Mesenchymal stem cell (in vitro differentiated cells and primary cell): ENCODE data around the gene BOLA1.

ENCODE experiments used
- DNase-seq: peaks from one replicate; pipeline ENCODE4 v3.0.0-alpha.2; 2013
- H2AFZ ChIP-seq: one replicate; pipeline ENCODE4 v1.6.1; 2013; ENCODE audit warnings: low read depth, mild to moderate bottlenecking, control low read depth, inconsistent platforms, low read length, moderate library complexity
- H2AK5ac ChIP-seq: 2 replicates; pipeline ENCODE4 v1.6.1; 2013; ENCODE audit warnings: low read length, moderate library complexity, mild to moderate bottlenecking, inconsistent platforms; ENCODE audit not compliant: severe bottlenecking
- H2BK120ac ChIP-seq: one replicate; pipeline ENCODE4 v1.6.1; 2013; ENCODE audit warnings: low read depth, mild to moderate bottlenecking, inconsistent platforms, low read length, moderate library complexity
- H2BK12ac ChIP-seq, 2 experiments: one replicate each; pipeline ENCODE4 v1.6.1; 2013; ENCODE audit warnings: inconsistent platforms in 2 of 2, low read length in 2 of 2, mild to moderate bottlenecking in 2 of 2, moderate library complexity in 2 of 2, control low read depth in 1 of 2
- H2BK15ac ChIP-seq: one replicate; pipeline ENCODE4 v1.6.1; 2013; ENCODE audit warnings: mild to moderate bottlenecking, low read depth, inconsistent platforms; ENCODE audit not compliant: poor library complexity, severe bottlenecking
- H2BK5ac ChIP-seq: 2 replicates; pipeline ENCODE4 v1.6.1; 2013; ENCODE audit warnings: low read depth, mild to moderate bottlenecking, low read length, control low read depth, inconsistent platforms; ENCODE audit not compliant: poor library complexity, severe bottlenecking
- H3K14ac ChIP-seq, 2 experiments: one replicate each; pipeline ENCODE4 v1.6.1; 2013; ENCODE audit warnings: inconsistent platforms in 2 of 2, low read length in 2 of 2, control low read depth in 1 of 2, mild to moderate bottlenecking in 1 of 2, moderate library complexity in 1 of 2
- H3K18ac ChIP-seq, 2 experiments: one replicate each; pipeline ENCODE4 v1.6.1; 2013; ENCODE audit warnings: inconsistent platforms in 2 of 2, low read length in 2 of 2, control low read depth in 1 of 2, low read depth in 1 of 2, mild to moderate bottlenecking in 1 of 2
- H3K23ac ChIP-seq, 2 experiments: one replicate each; pipeline ENCODE4 v1.6.1; 2013; ENCODE audit warnings: inconsistent platforms in 2 of 2, low read length in 2 of 2, mild to moderate bottlenecking in 2 of 2, moderate library complexity in 2 of 2, control low read depth in 1 of 2
- H3K27ac ChIP-seq: 2 replicates; pipeline ENCODE4 v1.5.1; 2013; ENCODE audit warnings: mild to moderate bottlenecking, moderate library complexity, low read length, control low read depth, inconsistent platforms; ENCODE audit not compliant: poor library complexity, severe bottlenecking
- H3K27me3 ChIP-seq, 2 experiments: 2 replicates each; pipeline versions ENCODE4 v1.6.1 to v1.7.0; 2013; ENCODE audit warnings: low read length in 2 of 2, mild to moderate bottlenecking in 2 of 2, moderate library complexity in 2 of 2, control low read depth in 1 of 2, inconsistent platforms in 1 of 2; ENCODE audit not compliant: control insufficient read depth in 1 of 2, insufficient read depth in 1 of 2
- H3K36me3 ChIP-seq, 2 experiments: 2 replicates each; pipeline versions ENCODE4 v1.6.1 to v1.7.0; 2013; ENCODE audit warnings: low read length in 2 of 2, control low read depth in 1 of 2, inconsistent platforms in 1 of 2, low read depth in 1 of 2, mild to moderate bottlenecking in 1 of 2; ENCODE audit not compliant: insufficient read depth in 2 of 2, control insufficient read depth in 1 of 2
- H3K4ac ChIP-seq, 2 experiments: one replicate each; pipeline ENCODE4 v1.6.1; 2013; ENCODE audit warnings: inconsistent platforms in 2 of 2, low read length in 2 of 2, mild to moderate bottlenecking in 2 of 2, moderate library complexity in 2 of 2, control low read depth in 1 of 2, low read depth in 1 of 2
- H3K4me1 ChIP-seq: 2 replicates; pipeline ENCODE4 v1.6.1; 2013; ENCODE audit warnings: low read depth, low read length, control low read depth; ENCODE audit not compliant: control insufficient read depth, insufficient read depth
- H3K4me2 ChIP-seq: 2 replicates; pipeline ENCODE4 v1.6.1; 2013; ENCODE audit warnings: low read length, mild to moderate bottlenecking, inconsistent platforms; ENCODE audit not compliant: poor library complexity, severe bottlenecking
- H3K4me3 ChIP-seq, 2 experiments: 2 replicates each; pipeline versions ENCODE4 v1.5.1 to v1.7.0; 2013; ENCODE audit warnings: low read length in 2 of 2, mild to moderate bottlenecking in 2 of 2, control low read depth in 1 of 2, low read depth in 1 of 2; ENCODE audit not compliant: insufficient read depth in 1 of 2
- H3K79me1 ChIP-seq: replicated peaks from 2 replicates; pipeline ENCODE4 v1.6.1; 2013; ENCODE audit warnings: mild to moderate bottlenecking, control low read depth, low read length, inconsistent platforms; ENCODE audit not compliant: poor library complexity, severe bottlenecking
- H3K9ac ChIP-seq: 2 replicates; pipeline ENCODE4 v1.7.0; 2013; ENCODE audit warnings: mild to moderate bottlenecking, low read length, moderate library complexity
- H3K9me3 ChIP-seq: 2 replicates; pipeline ENCODE4 v1.7.0; 2013; ENCODE audit warnings: mild to moderate bottlenecking, low read length; ENCODE audit not compliant: control insufficient read depth
- H4K8ac ChIP-seq: one replicate; pipeline ENCODE4 v1.6.1; 2013; ENCODE audit warnings: inconsistent platforms, mild to moderate bottlenecking, low read length, moderate library complexity
- H4K91ac ChIP-seq: one replicate; pipeline ENCODE4 v1.6.1; 2013; ENCODE audit warnings: mild to moderate bottlenecking, low read length, inconsistent platforms
- WGBS: methylation state at CpG from one replicate; pipeline ENCODE4 v1.1.7; 2013; ENCODE audit warnings: mixed read lengths; 5-methylcytosine and 5-hydroxymethylcytosine counted together

Gene BOLA1

DNA sequence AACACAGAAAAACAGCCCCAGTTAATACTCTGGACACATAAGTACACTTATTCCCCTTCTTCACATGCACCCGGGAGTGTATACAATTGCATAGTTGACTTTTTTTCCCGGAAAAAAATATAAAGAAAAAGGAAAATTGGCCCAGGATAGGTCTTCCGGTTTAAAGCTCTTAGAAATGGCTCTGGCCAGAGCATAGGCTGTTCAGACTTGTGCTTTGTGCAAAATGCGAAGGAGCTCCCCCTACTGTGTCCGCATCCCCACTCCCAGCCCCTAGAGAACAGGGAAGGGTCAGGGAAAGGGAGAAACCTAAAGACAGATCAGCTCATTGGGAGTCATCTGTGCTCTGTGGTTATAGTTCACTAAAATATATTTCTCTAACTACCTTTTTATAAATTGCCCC is 42.8 kb downstream of the BOLA1 start:
- WGBS, result 79% methylated on average over 4 of the region's 5 CpGs
- H3K27me3 ChIP-seq, result no peaks in the 10 kb centered on the region

DNA sequence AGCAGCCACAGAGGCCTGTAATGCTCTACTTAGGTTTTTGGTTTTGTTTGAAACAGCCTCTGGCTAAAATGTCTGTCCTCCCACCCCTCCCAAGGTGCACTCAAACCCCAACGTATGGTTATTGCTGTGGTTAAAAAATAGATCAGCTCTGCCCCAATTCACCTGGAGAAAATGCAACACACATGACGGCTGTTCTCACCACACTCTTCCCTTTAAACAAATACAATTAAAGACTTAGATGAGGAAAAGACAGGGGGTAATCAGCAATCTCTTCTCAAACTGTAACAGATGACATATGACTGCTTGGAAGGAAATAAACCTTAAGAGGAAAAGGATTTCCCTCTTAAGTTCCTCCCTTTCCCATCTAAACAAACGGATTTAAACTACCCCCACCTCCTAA is 43.5 kb downstream of the BOLA1 start:
- no peak overlapping the region for H2AFZ ChIP-seq
- no peak overlapping the region for H3K4ac ChIP-seq
- 38% methylated on average over 1 of the region's 3 CpGs for WGBS
- no peak overlapping the region for H2BK15ac ChIP-seq
- H3K27me3 ChIP-seq, result no peaks in the 10 kb centered on the region
- no peak overlapping the region for H3K27ac ChIP-seq
- no peak overlapping the region for H3K18ac ChIP-seq
- peaks cover 7% of the 10 kb centered on the region for H3K4me1 ChIP-seq
- H2BK5ac ChIP-seq, result no peak overlapping the region
- H4K8ac ChIP-seq, result no peak overlapping the region
- peak overlapping the region; percentile 5 for H3K9ac ChIP-seq
- H3K4me2 ChIP-seq, result no peak overlapping the region
- H3K79me1 ChIP-seq, result peaks cover 29% of the 10 kb centered on the region
- H4K91ac ChIP-seq, result no peak overlapping the region
- no peak for DNase-seq
- H3K23ac ChIP-seq, result no peak overlapping the region
- no peak overlapping the region for H2BK12ac ChIP-seq
- H3K14ac ChIP-seq, result no peak overlapping the region
- H3K9me3 ChIP-seq, result no peaks in the 10 kb centered on the region
- no peak overlapping the region for H2BK120ac ChIP-seq
- H2AK5ac ChIP-seq, result no peak overlapping the region
- no peak overlapping the region for H3K4me3 ChIP-seq
- H3K36me3 ChIP-seq, result peaks cover 28 to 39% of the 10 kb centered on the region in 2 experiments

More for the DNA sequence above, 42.8 kb downstream of the BOLA1 start:
- H4K8ac ChIP-seq, result no peak overlapping the region
- H3K27ac ChIP-seq, result no peak overlapping the region
- peaks cover 29% of the 10 kb centered on the region for H3K79me1 ChIP-seq
- H3K9me3 ChIP-seq, result no peaks in the 10 kb centered on the region
- H3K14ac ChIP-seq, result no peak overlapping the region
- no peak overlapping the region for H3K4ac ChIP-seq
- no peak overlapping the region for H3K9ac ChIP-seq
- peaks cover 9% of the 10 kb centered on the region for H3K4me1 ChIP-seq
- no peak overlapping the region for H4K91ac ChIP-seq
- H2AFZ ChIP-seq, result no peak overlapping the region
- no peak overlapping the region for H3K18ac ChIP-seq
- no peak overlapping the region for H3K23ac ChIP-seq
- H3K36me3 ChIP-seq, result peaks cover 28 to 32% of the 10 kb centered on the region in 2 experiments
- no peak overlapping the region for H2AK5ac ChIP-seq
- no peak overlapping the region for H3K4me2 ChIP-seq
- no peak overlapping the region for H3K4me3 ChIP-seq
- no peak overlapping the region for H2BK5ac ChIP-seq
- peak; percentile 57 for DNase-seq
- H2BK15ac ChIP-seq, result no peak overlapping the region
- H2BK12ac ChIP-seq, result no peak overlapping the region
- H2BK120ac ChIP-seq, result no peak overlapping the region

DNA sequence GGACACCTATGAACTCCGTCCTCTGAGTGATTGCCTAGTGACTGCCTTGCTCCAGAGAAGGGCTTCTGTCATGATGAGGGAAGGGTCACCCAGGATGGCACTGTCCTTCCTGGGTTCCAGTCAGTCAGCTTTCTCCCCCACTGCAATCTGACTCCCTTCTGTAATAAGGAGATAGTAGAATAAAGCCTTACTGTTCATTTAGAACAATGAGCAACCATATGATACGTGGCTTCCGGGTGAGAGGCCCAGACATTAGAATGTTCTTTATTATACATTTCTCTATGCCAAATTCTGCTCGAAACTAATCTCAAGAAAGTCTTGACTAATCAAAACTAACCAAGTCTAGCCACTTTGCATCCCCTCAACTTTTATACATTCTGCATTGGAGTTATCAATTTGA is 45.8 kb downstream of the BOLA1 start:
- no peak overlapping the region for H2AK5ac ChIP-seq
- H2BK15ac ChIP-seq, result no peak overlapping the region
- H3K79me1 ChIP-seq, result peaks cover 30% of the 10 kb centered on the region
- no peak overlapping the region for H2BK12ac ChIP-seq
- DNase-seq, result no peak
- no peak overlapping the region for H4K91ac ChIP-seq
- no peak overlapping the region for H2BK5ac ChIP-seq
- no peak overlapping the region for H3K4me2 ChIP-seq
- 97% methylated on average over 4 of the region's 4 CpGs for WGBS
- no peaks in the 10 kb centered on the region for H3K9me3 ChIP-seq
- H3K4me3 ChIP-seq, result no peak overlapping the region
- no peak overlapping the region for H2BK120ac ChIP-seq
- H4K8ac ChIP-seq, result no peak overlapping the region
- H3K27me3 ChIP-seq, result no peaks in the 10 kb centered on the region
- H3K4me1 ChIP-seq, result peaks cover 1% of the 10 kb centered on the region
- no peak overlapping the region for H2AFZ ChIP-seq
- no peak overlapping the region for H3K4ac ChIP-seq
- peaks cover 42 to 61% of the 10 kb centered on the region in 2 experiments for H3K36me3 ChIP-seq
- H3K18ac ChIP-seq, result no peak overlapping the region
- no peak overlapping the region for H3K9ac ChIP-seq
- H3K27ac ChIP-seq, result no peak overlapping the region
- H3K23ac ChIP-seq, result no peak overlapping the region
- H3K14ac ChIP-seq, result no peak overlapping the region

DNA sequence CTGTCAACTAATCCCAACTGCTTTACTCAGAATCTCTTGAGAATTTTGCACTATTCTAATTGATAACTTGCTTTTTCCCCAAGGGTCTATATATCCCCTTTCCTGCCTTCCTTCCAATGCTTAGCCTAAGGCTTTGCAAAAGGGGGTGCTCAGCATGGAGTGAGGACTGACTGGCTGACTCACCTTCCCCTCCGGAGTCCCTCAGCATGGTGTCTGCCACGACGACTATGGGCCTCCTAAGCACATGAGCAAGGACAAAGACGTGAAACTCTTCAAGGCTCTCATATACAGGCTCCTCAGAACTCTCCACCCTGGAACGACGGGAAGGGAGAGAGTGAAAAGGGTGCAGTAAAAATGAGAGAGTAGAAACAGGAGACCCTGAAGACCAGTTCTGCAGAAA is 50.5 kb downstream of the BOLA1 start:
- Histone ChIP-seq H4K91ac (no peak overlapping the region), H2BK120ac (no peak overlapping the region), H3K4me1 (peaks cover 1% of the 10 kb centered on the region), H3K27ac (no peak overlapping the region), H4K8ac (no peak overlapping the region), H3K18ac (no peak overlapping the region), H2BK5ac (no peak overlapping the region), H3K36me3 (peaks cover 25 to 55% of the 10 kb centered on the region in 2 experiments), H3K4me2 (no peak overlapping the region), H3K14ac (no peak overlapping the region), H2AK5ac (no peak overlapping the region), H3K9me3 (no peaks in the 10 kb centered on the region), H2AFZ (no peak overlapping the region), H3K4me3 (no peak overlapping the region), H2BK12ac (no peak overlapping the region), H2BK15ac (no peak overlapping the region), H3K23ac (no peak overlapping the region), H3K4ac (no peak overlapping the region), H3K27me3 (no peaks in the 10 kb centered on the region), H3K9ac (no peak overlapping the region), H3K79me1 (peaks cover 4% of the 10 kb centered on the region)
- 95% methylated on average over 3 of the region's 6 CpGs for WGBS
- no peak for DNase-seq
